Ectodermal cell (in vitro differentiated cells): ENCODE measurements around the gene ACTRT2.

Experiments
- H3K27ac ChIP-seq: 2 replicates; pipeline ENCODE4 v1.7.0; 2013; ENCODE audit warnings: mild to moderate bottlenecking, low read depth, low read length; ENCODE audit not compliant: insufficient read depth, poor library complexity, severe bottlenecking
- H3K27me3 ChIP-seq: 2 replicates; pipeline ENCODE4 v1.7.0; 2013; ENCODE audit warnings: mild to moderate bottlenecking, low read length; ENCODE audit not compliant: insufficient read depth, control insufficient read depth, poor library complexity, severe bottlenecking
- H3K36me3 ChIP-seq: one replicate; pipeline ENCODE4 v1.7.0; 2013; ENCODE audit warnings: low read length; ENCODE audit not compliant: control insufficient read depth, insufficient read depth
- H3K4me1 ChIP-seq: one replicate; pipeline ENCODE4 v1.7.0; 2013; ENCODE audit warnings: low read length; ENCODE audit not compliant: control insufficient read depth, insufficient read depth
- H3K4me3 ChIP-seq: 2 replicates; pipeline ENCODE4 v1.7.0; 2013; ENCODE audit warnings: low read depth, low read length, control low read depth; ENCODE audit not compliant: insufficient read depth
- H3K9me3 ChIP-seq: 2 replicates; pipeline ENCODE4 v1.7.0; 2013; ENCODE audit warnings: mild to moderate bottlenecking, low read length, moderate library complexity; ENCODE audit not compliant: control insufficient read depth
- WGBS, 2 experiments: methylation state at CpG; one replicate each; pipeline ENCODE4 v1.1.7; 2013; ENCODE audit warnings: missing lambda C conversion rate in 2 of 2; 5-methylcytosine and 5-hydroxymethylcytosine counted together

ACTRT2 gene

GRCh38 chr1:3055051-3055450 is 33.8 kb downstream of the ACTRT2 start:
- no peaks in the 10 kb centered on the region for H3K4me1 ChIP-seq
- H3K4me3 ChIP-seq: no peak overlapping the region
- no peak overlapping the region for H3K27ac ChIP-seq
- no peaks in the 10 kb centered on the region for H3K9me3 ChIP-seq
- H3K27me3 ChIP-seq: peaks cover 16% of the 10 kb centered on the region
- H3K36me3 ChIP-seq: no peaks in the 10 kb centered on the region
- 83 to 93% methylated on average over 9 of the region's 9 CpGs for whole genome bisulfite sequencing, 2 experiments

- Histone ChIP-seq H3K4me1 (no peaks in the 10 kb centered on the region), H3K27me3 (peaks cover 29% of the 10 kb centered on the region), H3K4me3 (no peak overlapping the region), H3K36me3 (no peaks in the 10 kb centered on the region), H3K27ac (no peak overlapping the region), H3K9me3 (no peaks in the 10 kb centered on the region)
- 76 to 79% methylated on average over 5 of the region's 5 CpGs for WGBS, 2 experiments
Measured at GRCh38 chr1:3056641-3057040, 35.4 kb downstream of the ACTRT2 start.

GRCh38 chr1:3058263-3059030 is 37.2 kb downstream of the ACTRT2 start:
- H3K9me3 ChIP-seq: no peaks in the 10 kb centered on the region
- no peak overlapping the region for H3K27ac ChIP-seq
- 75 to 76% methylated on average over 10 of the region's 10 CpGs for WGBS, 2 experiments
- peaks cover 11% of the 10 kb centered on the region for H3K4me1 ChIP-seq
- H3K36me3 ChIP-seq: no peaks in the 10 kb centered on the region
- peaks cover 47% of the 10 kb centered on the region for H3K27me3 ChIP-seq
- H3K4me3 ChIP-seq: no peak overlapping the region

DNA sequence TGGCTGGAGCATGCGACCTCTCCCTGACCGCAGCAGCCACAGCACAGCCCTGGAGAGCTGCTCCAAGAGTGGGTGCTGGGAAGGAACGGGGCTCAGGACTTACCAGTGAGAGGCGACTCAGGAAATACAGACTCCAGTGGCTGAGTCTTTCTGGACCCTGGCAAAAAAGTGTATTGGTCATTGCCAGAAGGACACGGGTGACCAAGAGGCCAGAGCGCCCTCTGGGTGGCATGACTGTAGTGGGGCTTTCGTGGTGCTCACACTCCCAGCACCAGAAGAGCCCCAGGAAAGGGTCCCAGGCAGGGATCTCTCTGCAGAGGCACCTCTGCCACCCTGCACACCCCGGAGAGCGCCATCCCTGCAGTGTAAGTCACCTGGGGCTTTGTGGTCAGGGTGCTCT is 38.9 kb downstream of the ACTRT2 start:
- Histone ChIP-seq H3K4me3 (no peak overlapping the region), H3K9me3 (no peaks in the 10 kb centered on the region), H3K36me3 (no peaks in the 10 kb centered on the region), H3K27ac (no peak overlapping the region), H3K27me3 (peaks cover 64% of the 10 kb centered on the region), H3K4me1 (peaks cover 15% of the 10 kb centered on the region)
- WGBS, 2 experiments: 78 to 80% methylated on average over 9 of the region's 9 CpGs

GRCh38 chr1:3060601-3061551 is 39.6 kb downstream of the ACTRT2 start:
- peaks cover 19% of the 10 kb centered on the region for H3K4me1 ChIP-seq
- peaks cover 71% of the 10 kb centered on the region for H3K27me3 ChIP-seq
- H3K9me3 ChIP-seq: no peaks in the 10 kb centered on the region
- no peaks in the 10 kb centered on the region for H3K36me3 ChIP-seq
- WGBS, 2 experiments: 70 to 74% methylated on average over 15 of the region's 15 CpGs
- no peak overlapping the region for H3K27ac ChIP-seq
- no peak overlapping the region for H3K4me3 ChIP-seq

GRCh38 chr1:3061566-3061965 is 40.3 kb downstream of the ACTRT2 start:
- Histone ChIP-seq H3K27ac (no peak overlapping the region), H3K4me1 (peaks cover 19% of the 10 kb centered on the region), H3K4me3 (no peak overlapping the region), H3K27me3 (peaks cover 75% of the 10 kb centered on the region), H3K36me3 (no peaks in the 10 kb centered on the region), H3K9me3 (no peaks in the 10 kb centered on the region)
- WGBS, 2 experiments: 49 to 54% methylated on average over 5 of the region's 5 CpGs

DNA sequence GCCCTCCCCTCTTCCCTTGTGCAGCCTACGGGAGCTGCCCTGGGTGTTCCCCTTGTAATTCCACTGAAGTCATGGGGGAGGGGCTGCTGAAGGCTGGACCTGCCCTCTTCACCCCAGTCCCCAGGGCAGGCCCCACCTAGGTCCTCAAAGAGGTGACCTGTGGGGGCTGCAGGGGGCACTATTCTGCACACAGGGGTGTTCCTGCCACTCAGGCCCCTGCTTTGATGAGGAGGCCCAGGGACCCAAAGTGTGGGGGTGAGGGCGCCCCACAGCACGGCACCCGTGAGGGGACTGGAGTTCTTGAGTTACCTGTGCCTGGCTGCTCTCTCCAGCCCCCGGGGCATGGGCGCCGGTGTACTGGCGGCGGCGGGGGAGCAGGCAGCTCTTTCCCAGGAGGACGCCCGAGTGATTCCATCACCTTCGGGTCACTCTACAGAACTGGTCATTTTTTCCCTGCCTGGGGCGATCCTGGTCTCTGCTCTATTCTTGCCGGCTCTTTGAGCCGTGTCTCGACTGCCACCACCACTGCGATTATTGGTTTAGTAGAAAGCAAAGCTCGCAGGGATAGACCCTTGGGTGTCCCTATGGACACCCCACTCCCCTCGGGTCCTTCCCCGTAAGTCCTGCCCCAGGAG is 40.8 kb downstream of the ACTRT2 start:
- WGBS, 2 experiments: 30 to 34% methylated on average over 21 of the region's 21 CpGs
- H3K4me3 ChIP-seq: no peak overlapping the region
- H3K36me3 ChIP-seq: no peaks in the 10 kb centered on the region
- peaks cover 19% of the 10 kb centered on the region for H3K4me1 ChIP-seq
- peaks cover 80% of the 10 kb centered on the region for H3K27me3 ChIP-seq
- H3K27ac ChIP-seq: no peak overlapping the region
- H3K9me3 ChIP-seq: no peaks in the 10 kb centered on the region

DNA sequence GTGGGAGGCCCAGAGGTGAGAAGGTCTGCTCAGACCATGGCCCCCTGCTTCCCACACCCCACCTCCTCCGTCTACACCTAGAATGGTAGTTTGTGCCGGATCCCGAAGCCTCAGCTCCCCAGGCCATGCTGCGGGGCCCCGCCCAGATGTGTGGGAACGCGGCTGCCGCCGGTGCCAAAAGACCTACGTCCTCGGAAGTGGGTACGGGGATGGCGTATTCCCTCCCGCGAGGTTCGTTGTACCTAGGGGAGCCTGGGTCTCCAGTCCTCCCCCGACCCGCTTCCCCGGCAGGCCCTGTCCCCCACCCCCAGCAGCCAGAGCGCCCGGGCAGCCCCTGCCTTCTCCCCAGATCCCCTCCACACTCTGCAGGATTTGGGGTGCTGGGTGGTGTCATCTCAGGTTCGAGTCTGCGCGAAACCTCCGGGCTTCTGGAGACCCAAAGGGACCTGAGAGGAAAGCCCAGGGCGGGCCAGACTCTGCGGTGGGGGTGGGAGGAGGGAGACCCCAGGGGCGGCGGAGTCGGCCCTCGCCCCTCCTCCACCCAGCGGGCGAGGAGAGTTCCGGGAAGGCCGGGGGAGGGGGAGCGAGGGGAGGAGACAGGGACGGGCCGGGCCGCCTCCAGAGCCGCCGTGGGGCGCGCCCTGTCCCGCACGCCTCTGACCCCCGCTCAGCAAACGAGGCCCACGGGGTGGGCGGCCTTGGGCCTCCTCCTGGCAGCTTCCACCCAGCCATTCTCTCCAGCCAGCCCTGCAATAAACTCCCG is 41.5 kb downstream of the ACTRT2 start:
- peaks cover 80% of the 10 kb centered on the region for H3K27me3 ChIP-seq
- H3K4me1 ChIP-seq: peaks cover 19% of the 10 kb centered on the region
- WGBS, 2 experiments: 3% methylated on average over 50 of the region's 50 CpGs
- no peak overlapping the region for H3K27ac ChIP-seq
- no peaks in the 10 kb centered on the region for H3K36me3 ChIP-seq
- H3K9me3 ChIP-seq: no peaks in the 10 kb centered on the region
- H3K4me3 ChIP-seq: no peak overlapping the region

- 4 to 5% methylated on average over 91 of the region's 91 CpGs for WGBS, 2 experiments
- H3K4me3 ChIP-seq: peak overlapping the region; percentile 23
- H3K27me3 ChIP-seq: peaks cover 83% of the 10 kb centered on the region
Measured at GRCh38 chr1:3063379-3064295, 42.4 kb downstream of the ACTRT2 start.

More at GRCh38 chr1:3063379-3064295, 42.4 kb downstream of the ACTRT2 start:
- peaks cover 19% of the 10 kb centered on the region for H3K4me1 ChIP-seq
- no peaks in the 10 kb centered on the region for H3K36me3 ChIP-seq
- no peak overlapping the region for H3K27ac ChIP-seq
- H3K9me3 ChIP-seq: no peaks in the 10 kb centered on the region
